K562 (cell line): Measurements from ENCODE around the gene TUT7. TPM values are rescaled to one million over a fixed set of nuclear protein-coding genes. Genes with fewer than 3 reads are reported as not detected.

Source experiments
- CHD2 ChIP-seq: IDR thresholded peaks from 2 replicates; pipeline ENCODE4 v1.6.1; 2011; ENCODE audit warnings: low read depth, low read length
- ESRRA ChIP-seq: fragments of 450-650 bp; IDR thresholded peaks from 2 replicates; pipeline ENCODE4 v1.6.1; 2014; ENCODE audit warnings: low read depth, mild to moderate bottlenecking, moderate library complexity, borderline replicate concordance
- ESRRB ChIP-seq: fragments of 250-450 bp; sonication (Bioruptor Pico); IDR thresholded peaks from 2 replicates; pipeline ENCODE4 v1.5.0; 2020; ENCODE audit warnings: mild to moderate bottlenecking, moderate library complexity, borderline replicate concordance
- HDAC2 ChIP-seq: fragments of 450-650 bp; IDR thresholded peaks from 2 replicates; pipeline ENCODE4 v1.6.1; 2016; ENCODE audit warnings: mild to moderate bottlenecking
- MEF2A ChIP-seq: IDR thresholded peaks from 2 replicates; pipeline ENCODE4 v1.6.1; 2011; ENCODE audit warnings: low read depth, mild to moderate bottlenecking, low read length, moderate library complexity; ENCODE audit not compliant: control insufficient read depth
- MTA1 ChIP-seq: fragments of 450-650 bp; IDR thresholded peaks from 2 replicates; pipeline ENCODE4 v1.6.1; 2017; ENCODE audit warnings: borderline replicate concordance
- NFXL1 ChIP-seq: fragments of 450-650 bp; formaldehyde crosslinking; IDR thresholded peaks from 2 replicates; pipeline ENCODE4 v1.4.0; 2021; ENCODE audit warnings: mild to moderate bottlenecking
- PHF8 ChIP-seq: fragments of 200-600 bp; sonication (generic); IDR thresholded peaks from 2 replicates; pipeline ENCODE4 v1.6.1; 2012; ENCODE audit warnings: mixed run types, mild to moderate bottlenecking, inconsistent platforms, low read length, moderate library complexity, borderline replicate concordance
- POLR3A ChIP-seq: IDR thresholded peaks from 2 replicates; pipeline ENCODE4 v1.6.1; 2011; ENCODE audit warnings: borderline replicate concordance, mild to moderate bottlenecking, moderate library complexity; ENCODE audit not compliant: insufficient read length, insufficient read depth; ENCODE audit errors: extremely low read depth
- POU5F1 ChIP-seq: fragments of 150-350 bp; IDR thresholded peaks from 2 replicates; pipeline ENCODE4 v1.6.1; 2014; ENCODE audit warnings: borderline replicate concordance, low read length, low read depth, mild to moderate bottlenecking; ENCODE audit not compliant: partially characterized antibody
- PREB ChIP-seq: sonication (generic); formaldehyde crosslinking; IDR thresholded peaks from 2 replicates; pipeline ENCODE4 v1.8.1; 2023; ENCODE audit warnings: mild to moderate bottlenecking, missing genetic modification reagents
- STAG1 ChIP-seq: sonication (generic); formaldehyde crosslinking; IDR thresholded peaks from 2 replicates; pipeline ENCODE4 v1.5.0; 2020; ENCODE audit warnings: missing genetic modification reagents, borderline replicate concordance
- THRAP3 ChIP-seq: fragments of 450-650 bp; IDR thresholded peaks from 2 replicates; pipeline ENCODE4 v1.6.1; 2016; ENCODE audit warnings: mild to moderate bottlenecking, inconsistent platforms, borderline replicate concordance
- USF2 ChIP-seq: sonication (generic); formaldehyde crosslinking; IDR thresholded peaks from 2 replicates; pipeline ENCODE4 v1.5.0; 2020; ENCODE audit warnings: missing genetic modification reagents
- ZNF764 ChIP-seq: fragments of 250-450 bp; sonication (Bioruptor Pico); IDR thresholded peaks from 2 replicates; pipeline ENCODE4 v1.4.0; 2020; ENCODE audit warnings: low read depth, mild to moderate bottlenecking, moderate library complexity
- polyA plus RNA-seq, 8 experiments: library from polyadenylated mRNA; depleted of rRNA in 4 of 8; stranded (reverse) in 5 of 8; unstranded in 3 of 8; fragments of >200 nt; fragmentation: Nextera tagmentation in 2 of 8; fragmentation: Illumina TruSeq in 1 of 8; extraction: Ambion mirVana in 2 of 8; extraction: Trizol in 1 of 8; gene quantifications; 2 replicates each; pipeline versions ENCODE4 v1.2.1 to v1.2.3, GENCODE V29; 2011 to 2014; ENCODE audit warnings: inconsistent platforms in 1 of 8, missing spikeins in 1 of 8
- total RNA-seq, 7 experiments: library from RNA; depleted of rRNA in 6 of 7; stranded (reverse); fragments of >200 nt in 6 of 7; fragmentation: Illumina TruSeq in 2 of 7; extraction: Trizol in 2 of 7; gene quantifications; 2 replicates each; pipeline versions ENCODE4 v1.2.1 to v1.2.3, GENCODE V29; 2011 to 2021; ENCODE audit warnings: low replicate concordance in 1 of 7
- TF ChIP-seq, protein P1 (sequence below), 2 experiments: fragments of 200-800 bp in 1 of 2; sonication (Bioruptor generic) in 1 of 2; sonication (generic) in 1 of 2; formaldehyde crosslinking in 1 of 2; IDR thresholded peaks in 1 of 2; conservative IDR thresholded peaks in 1 of 2; 2 replicates each; pipeline versions ENCODE4 v1.5.0 to v1.6.1; 2016 to 2020; ENCODE audit warnings: missing compliant biosample characterization in 1 of 2, missing genetic modification characterization in 1 of 2, missing genetic modification reagents in 1 of 2
- TF ChIP-seq, protein P2 (sequence below): conservative IDR thresholded peaks from 2 replicates; pipeline ENCODE4 v1.6.1; 2011; ENCODE audit warnings: low read depth, mild to moderate bottlenecking, low read length; ENCODE audit not compliant: control insufficient read depth

Gene TUT7
- total and polyA plus RNA-seq, 9 of the 15 experiments (the other 6 are each of a cell fraction or from before 2014, with no cell fraction given): 5.9 to 26.9 (median 15.2) TPM

DNA sequence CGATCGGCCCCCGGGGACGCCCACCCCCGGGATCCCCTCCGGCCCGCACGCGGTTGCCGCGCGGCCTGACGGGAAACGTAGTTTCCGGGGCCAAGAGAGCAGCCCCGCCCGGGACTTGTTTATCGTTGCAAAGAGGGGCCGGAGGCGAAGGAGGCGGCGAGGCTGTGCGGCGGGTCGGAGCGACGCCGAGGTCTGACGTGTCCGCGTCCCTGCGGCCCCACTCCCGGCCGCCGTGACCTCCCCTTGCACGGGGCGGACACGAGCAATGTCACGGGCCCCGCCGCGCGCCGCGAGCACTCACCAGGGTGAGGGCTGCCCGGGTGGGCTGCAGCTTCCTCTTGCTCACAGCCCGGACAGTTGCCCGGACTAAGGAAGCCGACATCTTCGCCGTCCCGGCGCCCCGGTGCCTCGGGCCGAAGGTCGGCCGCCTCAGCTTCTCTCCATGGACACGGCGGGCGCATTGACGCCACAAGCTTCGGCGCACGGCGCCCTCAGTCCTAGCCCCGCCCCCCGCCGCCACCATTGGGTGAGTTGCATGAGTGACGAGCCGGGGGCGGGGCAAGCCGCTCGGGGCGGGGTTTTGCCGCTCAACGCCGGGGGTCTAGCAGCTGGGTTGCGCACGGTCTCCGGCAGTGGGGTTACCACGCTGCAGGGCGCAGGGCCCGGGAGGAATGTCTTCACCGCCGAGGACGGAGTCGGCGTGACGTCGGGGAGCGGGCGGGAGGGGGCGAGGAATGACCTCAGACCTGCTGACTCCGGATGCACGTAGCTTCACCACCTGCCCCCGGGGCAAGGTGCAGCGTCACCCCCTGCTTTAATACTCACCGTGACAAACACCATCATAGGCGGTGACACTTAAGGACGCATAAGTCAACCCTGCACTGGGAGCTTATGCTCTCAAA, 71.9 kb downstream of the TUT7 start, which contains the start of gene ISCA1 (continued):
- TF ChIP-seq, protein P1, sequence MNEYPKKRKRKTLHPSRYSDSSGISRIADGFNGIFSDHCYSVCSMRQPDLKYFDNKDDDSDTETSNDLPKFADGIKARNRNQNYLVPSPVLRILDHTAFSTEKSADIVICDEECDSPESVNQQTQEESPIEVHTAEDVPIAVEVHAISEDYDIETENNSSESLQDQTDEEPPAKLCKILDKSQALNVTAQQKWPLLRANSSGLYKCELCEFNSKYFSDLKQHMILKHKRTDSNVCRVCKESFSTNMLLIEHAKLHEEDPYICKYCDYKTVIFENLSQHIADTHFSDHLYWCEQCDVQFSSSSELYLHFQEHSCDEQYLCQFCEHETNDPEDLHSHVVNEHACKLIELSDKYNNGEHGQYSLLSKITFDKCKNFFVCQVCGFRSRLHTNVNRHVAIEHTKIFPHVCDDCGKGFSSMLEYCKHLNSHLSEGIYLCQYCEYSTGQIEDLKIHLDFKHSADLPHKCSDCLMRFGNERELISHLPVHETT (CRISPR knock-in tag; conservative IDR thresholded peaks at IDR 0.05 in 1 of 2, IDR thresholded peaks at IDR 0.05 in 1 of 2): 0 out of 4 replicates have a peak, but pooled peaks of 1 of the 2 experiments have one; percentile 25
- no peak for TF ChIP-seq ZNF764
- peak; percentile 92 for TF ChIP-seq ESRRA
- TF ChIP-seq MEF2A: no peak
- no peak for TF ChIP-seq HDAC2
- peak; percentile 32; the same call in 1 of the 2 replicates for TF ChIP-seq MTA1
- TF ChIP-seq USF2 (CRISPR knock-in tag): 0 out of 2 replicates have a peak, but pooled peaks have one; percentile 11
- TF ChIP-seq, protein P2, sequence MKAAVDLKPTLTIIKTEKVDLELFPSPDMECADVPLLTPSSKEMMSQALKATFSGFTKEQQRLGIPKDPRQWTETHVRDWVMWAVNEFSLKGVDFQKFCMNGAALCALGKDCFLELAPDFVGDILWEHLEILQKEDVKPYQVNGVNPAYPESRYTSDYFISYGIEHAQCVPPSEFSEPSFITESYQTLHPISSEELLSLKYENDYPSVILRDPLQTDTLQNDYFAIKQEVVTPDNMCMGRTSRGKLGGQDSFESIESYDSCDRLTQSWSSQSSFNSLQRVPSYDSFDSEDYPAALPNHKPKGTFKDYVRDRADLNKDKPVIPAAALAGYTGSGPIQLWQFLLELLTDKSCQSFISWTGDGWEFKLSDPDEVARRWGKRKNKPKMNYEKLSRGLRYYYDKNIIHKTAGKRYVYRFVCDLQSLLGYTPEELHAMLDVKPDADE: peak; percentile 56; the same call in 1 of the 2 replicates
- no peak for TF ChIP-seq NFXL1 (CRISPR knock-in tag)
- no peak for TF ChIP-seq PREB (CRISPR knock-in tag)
- no peak for TF ChIP-seq ESRRB
- TF ChIP-seq POLR3A: no peak
- no peak for TF ChIP-seq THRAP3
- no peak for TF ChIP-seq POU5F1
- TF ChIP-seq PHF8: peak; percentile 91; the same call in 1 of the 2 replicates
- TF ChIP-seq CHD2: no peak
- 0 out of 2 replicates have a peak, but pooled peaks have one; percentile 29 for TF ChIP-seq STAG1
